ENCODE results near the gene ANOS1. TPM values are rescaled to one million over a fixed set of nuclear protein-coding genes. Genes with fewer than 3 reads are reported as not detected.

The ANOS1 gene
- total and polyA plus RNA-seq, 2 of the 8 experiments (the other 6 are each of a cell fraction or from before 2014, with no cell fraction given): 34.4 to 59.0 TPM

Other genes starting within 250 kb of the ANOS1 start
- not detected in 2 replicates for gene FAM9A, start 69.2 kb upstream of the ANOS1 start, total RNA-seq (2021; fragmentation: NEBNext Ultra II Directional; extraction: Animal tissue kit (Norgen Biotek cat#: 25700))
- not detected in 2 replicates for gene FAM9A, start 69.2 kb upstream of the ANOS1 start, polyA plus RNA-seq (2011; rRNA removed)